Neural progenitor cell (in vitro differentiated cells): ENCODE results near the gene ARVCF. TPM values are rescaled to one million over a fixed set of nuclear protein-coding genes. Genes with fewer than 3 reads are reported as not detected.
A peak's percentile ranks its signal among the peaks of the same experiment; 100 is the strongest.

Experiments used
- DNase-seq: peaks from one replicate; pipeline ENCODE4 v3.0.0-alpha.2; 2016; ENCODE audit warnings: low spot score
- H2AFZ ChIP-seq: fragments of 200-600 bp; sonication (generic); replicated peaks from 2 replicates; pipeline ENCODE4 v1.6.1; 2016; ENCODE audit warnings: antibody characterized with exemption
- H3F3A ChIP-seq: fragments of 200-600 bp; sonication (generic); 2 replicates; pipeline ENCODE4 v1.6.1; 2016; ENCODE audit warnings: antibody characterized with exemption, low read depth
- H3K27ac ChIP-seq: fragments of 200-600 bp; sonication (generic); 2 replicates; pipeline ENCODE4 v1.5.1; 2016; ENCODE audit warnings: mild to moderate bottlenecking
- H3K27me3 ChIP-seq: fragments of 200-600 bp; sonication (generic); 2 replicates; pipeline ENCODE4 v1.6.1; 2016; ENCODE audit warnings: mild to moderate bottlenecking, moderate library complexity
- H3K36me3 ChIP-seq: fragments of 200-600 bp; sonication (generic); 2 replicates; pipeline ENCODE4 v1.5.1; 2016
- H3K4me1 ChIP-seq: fragments of 200-600 bp; sonication (generic); 2 replicates; pipeline ENCODE4 v1.6.1; 2016; ENCODE audit warnings: mixed run types
- H3K4me2 ChIP-seq: fragments of 200-600 bp; sonication (generic); 2 replicates; pipeline ENCODE4 v1.6.1; 2016
- H3K4me3 ChIP-seq: fragments of 200-600 bp; sonication (generic); 2 replicates; pipeline ENCODE4 v1.5.1; 2016
- H3K79me2 ChIP-seq: fragments of 200-600 bp; sonication (generic); 2 replicates; pipeline ENCODE4 v1.6.1; 2016; ENCODE audit warnings: low read depth
- H3K9ac ChIP-seq: fragments of 200-600 bp; sonication (generic); 2 replicates; pipeline ENCODE4 v1.6.1; 2016
- H3K9me3 ChIP-seq: fragments of 200-600 bp; sonication (generic); 2 replicates; pipeline ENCODE4 v1.5.1; 2016; ENCODE audit warnings: low read depth
- H4K20me1 ChIP-seq: fragments of 200-600 bp; sonication (generic); 2 replicates; pipeline ENCODE4 v1.6.1; 2016; ENCODE audit warnings: low read depth
- H3K27ac Mint-ChIP-seq: 3 replicates; pipeline ENCODE4 v1.8.0; 2021; ENCODE audit warnings: mixed read lengths
- H3K27me3 Mint-ChIP-seq: 2 replicates; pipeline ENCODE4 v1.8.0; 2022; ENCODE audit warnings: low read depth, mild to moderate bottlenecking, inconsistent platforms, moderate library complexity, mixed read lengths; ENCODE audit not compliant: insufficient read depth
- H3K36me3 Mint-ChIP-seq: 3 replicates; pipeline ENCODE4 v1.8.0; 2021; ENCODE audit warnings: mixed read lengths
- H3K4me1 Mint-ChIP-seq: 3 replicates; pipeline ENCODE4 v1.8.0; 2021; ENCODE audit warnings: mixed read lengths
- H3K4me3 Mint-ChIP-seq: 3 replicates; pipeline ENCODE4 v1.8.0; 2021; ENCODE audit warnings: mild to moderate bottlenecking, moderate library complexity, mixed read lengths
- H3K9me3 Mint-ChIP-seq: 3 replicates; pipeline ENCODE4 v1.8.0; 2020; ENCODE audit warnings: mixed read lengths
- CTCF ChIP-seq: fragments of 200-600 bp; sonication (generic); IDR thresholded peaks from 2 replicates; pipeline ENCODE4 v1.5.1; 2017; ENCODE audit warnings: antibody characterized with exemption, mild to moderate bottlenecking
- EZH2 ChIP-seq: fragments of 200-600 bp; sonication (generic); IDR thresholded peaks from 2 replicates; pipeline ENCODE4 v1.6.1; 2017; ENCODE audit warnings: antibody characterized with exemption, mild to moderate bottlenecking, moderate library complexity
- EZH2phosphoT487 ChIP-seq: fragments of 200-600 bp; sonication (generic); IDR thresholded peaks from 2 replicates; pipeline ENCODE4 v1.6.1; 2017; ENCODE audit warnings: antibody characterized with exemption
- total RNA-seq: library from RNA; depleted of rRNA; stranded (reverse); fragments of >200 nt; gene quantifications from 2 replicates; pipeline ENCODE4 v1.2.3, GENCODE V29; 2015; ENCODE audit warnings: low replicate concordance

ARVCF gene
- total RNA-seq, 1 donor from 2014 or later = 35.4 TPM

GRCh38 chr22:20004464-20004863 is 12.2 kb downstream of the ARVCF start:
- H3K36me3 Mint-ChIP-seq = peaks cover 16% of the 10 kb centered on the region

GRCh38 chr22:20003304-20003703 is 13.3 kb downstream of the ARVCF start:
- Mint-ChIP-seq H3K36me3 (peaks cover 16% of the 10 kb centered on the region), H3K4me3 (no peak overlapping the region), H3K4me1 (peaks cover 48% of the 10 kb centered on the region), H3K27ac (peak overlapping the region; percentile 39), H3K9me3 (peaks cover 27% of the 10 kb centered on the region), H3K27me3 (peaks cover 7% of the 10 kb centered on the region)
- H4K20me1 ChIP-seq = no peaks in the 10 kb centered on the region
- peaks cover 4% of the 10 kb centered on the region for H3K36me3 ChIP-seq
- H3K4me1 ChIP-seq = peaks cover 30% of the 10 kb centered on the region
- H3K9ac ChIP-seq = no peak overlapping the region
- no peak overlapping the region for H2AFZ ChIP-seq
- H3K4me2 ChIP-seq = no peak overlapping the region
- H3K27ac ChIP-seq = no peak overlapping the region
- H3K27me3 ChIP-seq = no peaks in the 10 kb centered on the region
- peaks cover 14% of the 10 kb centered on the region for H3K9me3 ChIP-seq
- DNase-seq = no peak
- H3K79me2 ChIP-seq = no peaks in the 10 kb centered on the region
- H3K4me3 ChIP-seq = no peak overlapping the region
- peaks cover 9% of the 10 kb centered on the region for H3F3A ChIP-seq
- TF ChIP-seq CTCF (no peak), EZH2phosphoT487 (no peak), EZH2 (no peak)

More at GRCh38 chr22:20004464-20004863, 12.2 kb downstream of the ARVCF start:
- H3K9me3 ChIP-seq = peaks cover 14% of the 10 kb centered on the region
- peaks cover 38% of the 10 kb centered on the region for H3K4me1 Mint-ChIP-seq
- H3K27ac Mint-ChIP-seq = no peak overlapping the region
- no peak overlapping the region for H3K9ac ChIP-seq
- no peak for DNase-seq
- H2AFZ ChIP-seq = no peak overlapping the region
- no peaks in the 10 kb centered on the region for H4K20me1 ChIP-seq
- H3K9me3 Mint-ChIP-seq = peaks cover 27% of the 10 kb centered on the region
- TF ChIP-seq EZH2phosphoT487 (no peak), CTCF (no peak), EZH2 (no peak)
- peaks cover 4% of the 10 kb centered on the region for H3K36me3 ChIP-seq
- H3K27me3 ChIP-seq = no peaks in the 10 kb centered on the region
- H3K27ac ChIP-seq = no peak overlapping the region
- peaks cover 7% of the 10 kb centered on the region for H3K27me3 Mint-ChIP-seq
- no peak overlapping the region for H3K4me3 Mint-ChIP-seq
- peaks cover 18% of the 10 kb centered on the region for H3K4me1 ChIP-seq
- no peaks in the 10 kb centered on the region for H3K79me2 ChIP-seq
- no peaks in the 10 kb centered on the region for H3F3A ChIP-seq
- H3K4me2 ChIP-seq = no peak overlapping the region
- no peak overlapping the region for H3K4me3 ChIP-seq

GRCh38 chr22:20002636-20003035 is 14.0 kb downstream of the ARVCF start:
- H3K27ac Mint-ChIP-seq = peak overlapping the region; percentile 48
- TF ChIP-seq EZH2 = no peak
- no peak for TF ChIP-seq EZH2phosphoT487
- no peak overlapping the region for H3K27ac ChIP-seq
- H3K9ac ChIP-seq = no peak overlapping the region
- no peak overlapping the region for H3K4me3 ChIP-seq
- H3K4me2 ChIP-seq = no peak overlapping the region
- peaks cover 16% of the 10 kb centered on the region for H3K36me3 Mint-ChIP-seq
- no peaks in the 10 kb centered on the region for H4K20me1 ChIP-seq
- H3K4me1 Mint-ChIP-seq = peaks cover 50% of the 10 kb centered on the region
- H3K27me3 Mint-ChIP-seq = peaks cover 10% of the 10 kb centered on the region
- H2AFZ ChIP-seq = peak overlapping the region; percentile 23
- no peaks in the 10 kb centered on the region for H3K79me2 ChIP-seq
- peaks cover 14% of the 10 kb centered on the region for H3K9me3 ChIP-seq
- peaks cover 27% of the 10 kb centered on the region for H3K9me3 Mint-ChIP-seq
- H3K27me3 ChIP-seq = no peaks in the 10 kb centered on the region
- no peak for DNase-seq
- H3K4me3 Mint-ChIP-seq = no peak overlapping the region
- peaks cover 4% of the 10 kb centered on the region for H3K36me3 ChIP-seq
- peaks cover 15% of the 10 kb centered on the region for H3F3A ChIP-seq
- H3K4me1 ChIP-seq = peaks cover 33% of the 10 kb centered on the region

- Histone ChIP-seq H3K27me3 (no peaks in the 10 kb centered on the region), H3K4me2 (no peak overlapping the region), H3K27ac (no peak overlapping the region), H3K9me3 (peaks cover 14% of the 10 kb centered on the region), H3F3A (peaks cover 15% of the 10 kb centered on the region), H3K36me3 (peaks cover 4% of the 10 kb centered on the region), H3K79me2 (no peaks in the 10 kb centered on the region), H3K4me1 (peaks cover 33% of the 10 kb centered on the region), H4K20me1 (no peaks in the 10 kb centered on the region), H2AFZ (peak overlapping the region; percentile 23), H3K9ac (no peak overlapping the region), H3K4me3 (no peak overlapping the region)
- H3K27ac Mint-ChIP-seq = peak overlapping the region; percentile 48
- H3K4me3 Mint-ChIP-seq = no peak overlapping the region
- H3K27me3 Mint-ChIP-seq = peaks cover 10% of the 10 kb centered on the region
- no peak for TF ChIP-seq EZH2
- no peak for TF ChIP-seq CTCF
- TF ChIP-seq EZH2phosphoT487 = no peak
- H3K9me3 Mint-ChIP-seq = peaks cover 27% of the 10 kb centered on the region
- H3K36me3 Mint-ChIP-seq = peaks cover 16% of the 10 kb centered on the region
- peaks cover 50% of the 10 kb centered on the region for H3K4me1 Mint-ChIP-seq
- no peak for DNase-seq
Observed at GRCh38 chr22:20002128-20002527, 14.5 kb downstream of the ARVCF start.
